UCSD-AML1 (cell line): ENCODE data around the gene EPHB1.

Experiments used
- DNase-seq: peaks from one replicate; lab custom pipeline; 2025; ENCODE audit not compliant: unreplicated experiment; lab: John Stamatoyannopoulos, UW

EPHB1 gene

GRCh38 chr3:134877788-134878187 is 82.7 kb downstream of the EPHB1 start:
- DNase-seq: no peak

- no peak for DNase-seq
These were observed 84.9 kb downstream of the EPHB1 start for GRCh38 chr3:134879990-134880389.

- no peak for DNase-seq
These were observed 85.4 kb downstream of the EPHB1 start for GRCh38 chr3:134880431-134880830.

GRCh38 chr3:134881305-134881704 is 86.2 kb downstream of the EPHB1 start:
- no peak for DNase-seq

GRCh38 chr3:134883697-134884385 is 88.8 kb downstream of the EPHB1 start:
- no peak for DNase-seq

GRCh38 chr3:134885877-134886621 is 91.0 kb downstream of the EPHB1 start:
- no peak for DNase-seq

GRCh38 chr3:134886991-134887390 is 91.9 kb downstream of the EPHB1 start:
- DNase-seq: no peak

GRCh38 chr3:134887536-134887935 is 92.5 kb downstream of the EPHB1 start:
- no peak for DNase-seq

- no peak for DNase-seq
These were observed 97.3 kb downstream of the EPHB1 start for GRCh38 chr3:134892326-134892725.

GRCh38 chr3:134892761-134893160 is 97.7 kb downstream of the EPHB1 start:
- no peak for DNase-seq

GRCh38 chr3:134894533-134894932 is 99.5 kb downstream of the EPHB1 start:
- DNase-seq: no peak

GRCh38 chr3:134895181-134895580 is 100.1 kb downstream of the EPHB1 start:
- no peak for DNase-seq

- DNase-seq: no peak
These were observed 101.1 kb downstream of the EPHB1 start for GRCh38 chr3:134896141-134896540.

GRCh38 chr3:134896696-134897095 is 101.6 kb downstream of the EPHB1 start:
- no peak for DNase-seq

GRCh38 chr3:134897391-134898141 is 102.5 kb downstream of the EPHB1 start:
- DNase-seq: no peak

GRCh38 chr3:134898181-134898754 is 103.2 kb downstream of the EPHB1 start:
- DNase-seq: no peak

- DNase-seq: no peak
These were observed 104.7 kb downstream of the EPHB1 start for GRCh38 chr3:134899786-134900185.

GRCh38 chr3:134900482-134900881 is 105.4 kb downstream of the EPHB1 start:
- DNase-seq: no peak

GRCh38 chr3:134901461-134901860 is 106.4 kb downstream of the EPHB1 start:
- no peak for DNase-seq

- no peak for DNase-seq
These were observed 108.8 kb downstream of the EPHB1 start for GRCh38 chr3:134903837-134904236.

- no peak for DNase-seq
These were observed 109.2 kb downstream of the EPHB1 start for GRCh38 chr3:134904241-134904771.
